HL-60 (cell line): ENCODE measurements around the gene CCDC82.

Source experiments
- POLR2AphosphoS5 ChIP-seq: IDR thresholded peaks from 2 replicates; pipeline ENCODE4 v1.6.1; 2012; ENCODE audit warnings: low read depth
- SPI1 ChIP-seq: IDR thresholded peaks from 2 replicates; pipeline ENCODE4 v1.6.1; 2012; ENCODE audit warnings: low read depth, mild to moderate bottlenecking, borderline replicate concordance
- TF ChIP-seq, protein P1 (sequence below): IDR thresholded peaks from one replicate; pipeline ENCODE4 v1.5.1; 2011; ENCODE audit warnings: low read length, control low read depth, inconsistent platforms; ENCODE audit not compliant: insufficient read depth
- TF ChIP-seq, protein P2 (sequence below): IDR thresholded peaks from 2 replicates; pipeline ENCODE4 v1.6.1; 2012; ENCODE audit warnings: low read depth; ENCODE audit not compliant: insufficient replicate concordance

DNA sequence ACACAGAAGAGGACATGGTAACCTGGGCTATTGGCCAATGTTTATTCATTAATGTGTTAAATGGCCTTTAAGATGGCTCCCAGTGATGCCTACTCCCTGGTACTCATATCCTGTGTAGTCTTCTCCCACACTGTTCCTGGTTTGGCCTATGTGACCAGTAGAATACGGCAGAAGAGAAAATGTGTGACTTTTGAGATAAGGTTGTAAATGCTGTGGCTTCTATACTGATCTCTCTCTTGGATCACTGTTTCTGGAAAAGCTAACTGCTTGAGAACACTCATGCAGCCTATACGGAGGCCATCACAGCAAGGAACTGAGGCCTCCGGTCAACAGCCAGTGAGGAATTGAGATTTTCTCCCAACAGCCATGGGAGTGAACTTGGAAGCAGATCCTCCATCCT is 70.9 kb downstream of the CCDC82 start:
- TF ChIP-seq, protein P1, sequence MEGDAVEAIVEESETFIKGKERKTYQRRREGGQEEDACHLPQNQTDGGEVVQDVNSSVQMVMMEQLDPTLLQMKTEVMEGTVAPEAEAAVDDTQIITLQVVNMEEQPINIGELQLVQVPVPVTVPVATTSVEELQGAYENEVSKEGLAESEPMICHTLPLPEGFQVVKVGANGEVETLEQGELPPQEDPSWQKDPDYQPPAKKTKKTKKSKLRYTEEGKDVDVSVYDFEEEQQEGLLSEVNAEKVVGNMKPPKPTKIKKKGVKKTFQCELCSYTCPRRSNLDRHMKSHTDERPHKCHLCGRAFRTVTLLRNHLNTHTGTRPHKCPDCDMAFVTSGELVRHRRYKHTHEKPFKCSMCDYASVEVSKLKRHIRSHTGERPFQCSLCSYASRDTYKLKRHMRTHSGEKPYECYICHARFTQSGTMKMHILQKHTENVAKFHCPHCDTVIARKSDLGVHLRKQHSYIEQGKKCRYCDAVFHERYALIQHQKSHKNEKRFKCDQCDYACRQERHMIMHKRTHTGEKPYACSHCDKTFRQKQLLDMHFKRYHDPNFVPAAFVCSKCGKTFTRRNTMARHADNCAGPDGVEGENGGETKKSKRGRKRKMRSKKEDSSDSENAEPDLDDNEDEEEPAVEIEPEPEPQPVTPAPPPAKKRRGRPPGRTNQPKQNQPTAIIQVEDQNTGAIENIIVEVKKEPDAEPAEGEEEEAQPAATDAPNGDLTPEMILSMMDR, result no peak
- TF ChIP-seq POLR2AphosphoS5 (no peak), SPI1 (no peak)
- TF ChIP-seq, protein P2, sequence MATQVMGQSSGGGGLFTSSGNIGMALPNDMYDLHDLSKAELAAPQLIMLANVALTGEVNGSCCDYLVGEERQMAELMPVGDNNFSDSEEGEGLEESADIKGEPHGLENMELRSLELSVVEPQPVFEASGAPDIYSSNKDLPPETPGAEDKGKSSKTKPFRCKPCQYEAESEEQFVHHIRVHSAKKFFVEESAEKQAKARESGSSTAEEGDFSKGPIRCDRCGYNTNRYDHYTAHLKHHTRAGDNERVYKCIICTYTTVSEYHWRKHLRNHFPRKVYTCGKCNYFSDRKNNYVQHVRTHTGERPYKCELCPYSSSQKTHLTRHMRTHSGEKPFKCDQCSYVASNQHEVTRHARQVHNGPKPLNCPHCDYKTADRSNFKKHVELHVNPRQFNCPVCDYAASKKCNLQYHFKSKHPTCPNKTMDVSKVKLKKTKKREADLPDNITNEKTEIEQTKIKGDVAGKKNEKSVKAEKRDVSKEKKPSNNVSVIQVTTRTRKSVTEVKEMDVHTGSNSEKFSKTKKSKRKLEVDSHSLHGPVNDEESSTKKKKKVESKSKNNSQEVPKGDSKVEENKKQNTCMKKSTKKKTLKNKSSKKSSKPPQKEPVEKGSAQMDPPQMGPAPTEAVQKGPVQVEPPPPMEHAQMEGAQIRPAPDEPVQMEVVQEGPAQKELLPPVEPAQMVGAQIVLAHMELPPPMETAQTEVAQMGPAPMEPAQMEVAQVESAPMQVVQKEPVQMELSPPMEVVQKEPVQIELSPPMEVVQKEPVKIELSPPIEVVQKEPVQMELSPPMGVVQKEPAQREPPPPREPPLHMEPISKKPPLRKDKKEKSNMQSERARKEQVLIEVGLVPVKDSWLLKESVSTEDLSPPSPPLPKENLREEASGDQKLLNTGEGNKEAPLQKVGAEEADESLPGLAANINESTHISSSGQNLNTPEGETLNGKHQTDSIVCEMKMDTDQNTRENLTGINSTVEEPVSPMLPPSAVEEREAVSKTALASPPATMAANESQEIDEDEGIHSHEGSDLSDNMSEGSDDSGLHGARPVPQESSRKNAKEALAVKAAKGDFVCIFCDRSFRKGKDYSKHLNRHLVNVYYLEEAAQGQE, result no peak
